Endothelial cell of umbilical vein (primary cell): ENCODE data around the gene TYSND1. TPM values are rescaled to one million over a fixed set of nuclear protein-coding genes. Genes with fewer than 3 reads are reported as not detected.

Experiments used
- BruUV-seq: library from RNA; stranded (reverse); fragments of 400-500 nt; replicated peaks from 2 replicates; lab custom pipeline; 2021; lab: Mats Ljungman, UMichigan
- CTCF ChIA-PET: fragments of 300-600, 350-600 bp; sonication (Branson Sonifier 250); formaldehyde crosslinking; loops from one replicate; lab custom pipeline; 2021; ENCODE audit warnings: antibody characterized with exemption, inconsistent platforms; lab: Charles Lee
- POLR2A ChIA-PET: fragments of 300-600, 350-600 bp; sonication (Branson Sonifier 250); formaldehyde crosslinking; loops from one replicate; lab custom pipeline; 2021; ENCODE audit warnings: antibody characterized with exemption, inconsistent platforms; lab: Charles Lee
- DNase-seq: peaks from one replicate; pipeline ENCODE4 v3.0.0-alpha.2; 2011; ENCODE audit warnings: low read depth, low spot score
- FAIRE-seq: peaks from 2 replicates; lab custom pipeline; 2011; peaks lifted over from hg19 to GRCh38; lab: Jason Lieb, UNC
- H2AFZ ChIP-seq: 2 replicates; pipeline ENCODE4 v1.6.0; 2012; ENCODE audit warnings: low read depth, low read length, control low read depth, inconsistent platforms
- H3K27ac ChIP-seq: 2 replicates; pipeline ENCODE4 v1.5.1; 2011; ENCODE audit warnings: low read depth, mild to moderate bottlenecking, control low read depth, low read length, moderate library complexity; ENCODE audit not compliant: insufficient read depth
- H3K27me3 ChIP-seq, 2 experiments: 2 replicates each; pipeline versions ENCODE4 v1.6.0 to v1.6.1; 2011; ENCODE audit warnings: low read length in 2 of 2, mixed read lengths in 1 of 2; ENCODE audit not compliant: control insufficient read depth in 2 of 2, insufficient read depth in 2 of 2
- H3K36me3 ChIP-seq, 2 experiments: 2 replicates in 1 of 2; 3 replicates in 1 of 2; pipeline ENCODE4 v1.5.1; 2011; ENCODE audit warnings: low read length in 2 of 2, mild to moderate bottlenecking in 1 of 2, moderate library complexity in 1 of 2; ENCODE audit not compliant: control insufficient read depth in 2 of 2, insufficient read depth in 2 of 2; ENCODE audit errors: extremely low read depth in 1 of 2
- H3K4me1 ChIP-seq: 3 replicates; pipeline ENCODE4 v1.5.1; 2011; ENCODE audit warnings: mild to moderate bottlenecking, low read length; ENCODE audit not compliant: control insufficient read depth, insufficient read depth; ENCODE audit errors: extremely low read depth
- H3K4me2 ChIP-seq: 2 replicates; pipeline ENCODE4 v1.6.1; 2011; ENCODE audit warnings: low read length, control low read depth, mixed read lengths; ENCODE audit not compliant: insufficient read depth
- H3K4me3 ChIP-seq, 3 experiments: fragments of 200-600 bp in 1 of 3; sonication (generic), shearing (Covaris generic) in 1 of 3; replicated peaks in 1 of 3; 2 replicates each; pipeline ENCODE4 v1.5.1; 2011 to 2016; ENCODE audit warnings: control low read depth in 3 of 3, low read length in 3 of 3, mild to moderate bottlenecking in 2 of 3, inconsistent platforms in 1 of 3, low read depth in 1 of 3, moderate library complexity in 1 of 3; ENCODE audit not compliant: insufficient read depth in 1 of 3
- H3K79me2 ChIP-seq: 2 replicates; pipeline ENCODE4 v1.6.0; 2012; ENCODE audit warnings: low read length, inconsistent platforms; ENCODE audit not compliant: control insufficient read depth, insufficient read depth
- H3K9ac ChIP-seq: replicated peaks from 2 replicates; pipeline ENCODE3; 2011; ENCODE audit warnings: low read length, control low read depth; ENCODE audit not compliant: insufficient read depth; ENCODE audit errors: extremely low read depth
- H3K9me1 ChIP-seq: replicated peaks from 3 replicates; pipeline ENCODE4 v1.6.0; 2011; ENCODE audit warnings: mild to moderate bottlenecking, low read length; ENCODE audit not compliant: control insufficient read depth, insufficient read depth; ENCODE audit errors: extremely low read depth
- H3K9me3 ChIP-seq: replicated peaks from 2 replicates; pipeline ENCODE4 v1.5.1; 2012; ENCODE audit warnings: low read length, inconsistent platforms; ENCODE audit not compliant: control insufficient read depth, insufficient read depth
- H4K20me1 ChIP-seq: replicated peaks from 2 replicates; pipeline ENCODE3; 2011; ENCODE audit warnings: mild to moderate bottlenecking, low read length; ENCODE audit not compliant: control insufficient read depth, insufficient read depth; ENCODE audit errors: extremely low read depth
- CTCF ChIP-seq, 2 donors: IDR thresholded peaks; 1 replicate in 1 of 2; 2 replicates in 1 of 2; pipeline ENCODE4 v1.5.1; 2011; ENCODE audit warnings: low read length in 2 of 2, mild to moderate bottlenecking in 2 of 2, moderate library complexity in 2 of 2, control low read depth in 1 of 2, inconsistent platforms in 1 of 2, low read depth in 1 of 2; ENCODE audit not compliant: insufficient read depth in 1 of 2; ENCODE audit errors: extremely low read depth in 1 of 2
- EZH2 ChIP-seq: IDR thresholded peaks from 2 replicates; pipeline ENCODE4 v1.6.1; 2012; ENCODE audit warnings: borderline replicate concordance, low read depth, mild to moderate bottlenecking, moderate library complexity, low read length, inconsistent platforms; ENCODE audit not compliant: severe bottlenecking
- FOS ChIP-seq: IDR thresholded peaks from 2 replicates; pipeline ENCODE4 v1.6.1; 2011; ENCODE audit warnings: mild to moderate bottlenecking, low read length, moderate library complexity, borderline replicate concordance; ENCODE audit not compliant: insufficient read depth
- GATA2 ChIP-seq: IDR thresholded peaks from 2 replicates; pipeline ENCODE4 v1.7.0; 2011; ENCODE audit warnings: low read depth, mild to moderate bottlenecking, moderate library complexity, mixed read lengths, low read length; ENCODE audit not compliant: insufficient read length, insufficient read depth
- JUN ChIP-seq: IDR thresholded peaks from 2 replicates; pipeline ENCODE4 v1.6.1; 2011; ENCODE audit warnings: borderline replicate concordance, low read depth; ENCODE audit not compliant: insufficient read length, insufficient read depth
- MAX ChIP-seq: IDR thresholded peaks from 2 replicates; pipeline ENCODE4 v1.6.1; 2011; ENCODE audit not compliant: insufficient read depth, insufficient read length
- MYC ChIP-seq: IDR thresholded peaks from one replicate; pipeline ENCODE4 v1.6.1; 2011; ENCODE audit warnings: mild to moderate bottlenecking, low read depth, low read length
- POLR2A ChIP-seq: IDR thresholded peaks from 2 replicates; pipeline ENCODE4 v1.6.1; 2012; ENCODE audit warnings: low read depth, mild to moderate bottlenecking, control low read depth, low read length
- POLR2AphosphoS5 ChIP-seq: IDR thresholded peaks from 2 replicates; pipeline ENCODE4 v1.6.1; 2012; ENCODE audit warnings: low read depth, mild to moderate bottlenecking, control low read depth, low read length, moderate library complexity; ENCODE audit not compliant: insufficient read depth
- dilution Hi-C: fragments of 300-500 bp; cut with MboI; formaldehyde crosslinking; loops from one replicate; pipeline ENCODE4 v1.15.0; 2019; ENCODE audit warnings: low sequenced_read_pairs; ENCODE audit not compliant: extremely low pct_ligation_motif_present
- intact Hi-C: fragments of 100-400 bp; cut with micrococcal nuclease; formaldehyde crosslinking; loops from one replicate; pipeline ENCODE4 v1.10.0; 2022
- polyA plus RNA-seq, 4 experiments: library from polyadenylated mRNA; depleted of rRNA in 3 of 4; stranded (reverse) in 3 of 4; unstranded in 1 of 4; fragments of >200 nt; gene quantifications; 2 replicates each; pipeline versions ENCODE4 v1.2.1 to v1.2.3, GENCODE V29; 2011 to 2012; ENCODE audit warnings: missing spikeins in 1 of 4
- total RNA-seq: library from RNA; stranded (reverse); gene quantifications from 2 replicates; pipeline ENCODE4 v1.2.3, GENCODE V29; 2021

Gene TYSND1
- total and polyA plus RNA-seq, 2 donors (not counting 3 experiments of a cell fraction or from before 2014, with no cell fraction given) = 5.1 to 7.8 TPM

- POLR2A ChIA-PET = interaction anchor here (1.0 kb wide), 1 partner anchor 26 kb away, joined by 4 read pairs; the partner anchor contains the start of gene SAR1A
Measured at GRCh38 chr10:70144372-70145110, 2.0 kb downstream of the TYSND1 start.

More at GRCh38 chr10:70144372-70145110, 2.0 kb downstream of the TYSND1 start:
- TF ChIP-seq FOS = no peak
- TF ChIP-seq POLR2A = no peak
- no peak for TF ChIP-seq POLR2AphosphoS5
- no peak for TF ChIP-seq MYC
- TF ChIP-seq JUN = no peak
- no peak for TF ChIP-seq MAX
- no peak for TF ChIP-seq CTCF (IDR thresholded peaks at IDR 0.05; ENCODE audit: extremely low read depth in 1 of 2, insufficient read depth in 1 of 2, low read depth in 1 of 2, low read length in 2 of 2)
- no peak for TF ChIP-seq GATA2
- no peak for TF ChIP-seq EZH2
- intact Hi-C loops (loop anchor here (5.0 kb wide), 3 partner anchors 58 to 238 kb away; partner anchors contain the start of genes LRRC20 and PPA1), dilution Hi-C loops (no loop called here)
- FAIRE-seq (no peak), DNase-seq (no peak)
- no peak overlapping the region for H2AFZ ChIP-seq
- H3K79me2 ChIP-seq = peaks cover 4% of the 10 kb centered on the region
- no TSS peak for BruUV-seq
- H3K9ac ChIP-seq = no peak overlapping the region
- H3K4me2 ChIP-seq = peak overlapping the region; percentile 55
- H3K9me3 ChIP-seq = no peaks in the 10 kb centered on the region
- peaks cover 0 to 3% of the 10 kb centered on the region in 2 experiments for H3K36me3 ChIP-seq
- H3K4me1 ChIP-seq = peaks cover 11% of the 10 kb centered on the region
- H4K20me1 ChIP-seq = no peaks in the 10 kb centered on the region
- H3K27ac ChIP-seq = no peak overlapping the region
- no peaks in the 10 kb centered on the region for H3K9me1 ChIP-seq
- no peaks in the 10 kb centered on the region for H3K27me3 ChIP-seq
- H3K4me3 ChIP-seq = peak overlapping the region in 1 of 3 experiments; percentile 64
- CTCF ChIA-PET = interaction anchor here (0.7 to 3.4 kb wide), 3 partner anchors 26 to 358 kb away, joined by 3 to 95 read pairs (median 29); partner anchors contain the start of gene SAR1A
